Measurements from ENCODE around the gene ANKRD28. TPM values are rescaled to one million over a fixed set of nuclear protein-coding genes. Genes with fewer than 3 reads are reported as not detected.
A peak's percentile ranks its signal among the peaks of the same experiment; 100 is the strongest.
"Not testable (repeated sequence)": the region's sequence is repeated elsewhere in the genome, so short reads cannot be mapped to it uniquely, and the experiment has no call there.

The ANKRD28 gene
- total RNA-seq, 1 donor from 2014 or later = 40.3 TPM

GRCh38 chr3:15774931-15775560, 22.7 kb downstream of the ANKRD28 start:
- not testable (repeated sequence) for DNase-seq (ENCODE audit: low read depth in 2 of 2)

GRCh38 chr3:15771444-15771843, 26.3 kb downstream of the ANKRD28 start:
- DNase-seq (ENCODE audit: low read depth in 2 of 2) = no peak

GRCh38 chr3:15769256-15769915, 28.4 kb downstream of the ANKRD28 start:
- DNase-seq (ENCODE audit: low read depth in 2 of 2) = peak in 1 of 2 donors; percentile 21

DNA sequence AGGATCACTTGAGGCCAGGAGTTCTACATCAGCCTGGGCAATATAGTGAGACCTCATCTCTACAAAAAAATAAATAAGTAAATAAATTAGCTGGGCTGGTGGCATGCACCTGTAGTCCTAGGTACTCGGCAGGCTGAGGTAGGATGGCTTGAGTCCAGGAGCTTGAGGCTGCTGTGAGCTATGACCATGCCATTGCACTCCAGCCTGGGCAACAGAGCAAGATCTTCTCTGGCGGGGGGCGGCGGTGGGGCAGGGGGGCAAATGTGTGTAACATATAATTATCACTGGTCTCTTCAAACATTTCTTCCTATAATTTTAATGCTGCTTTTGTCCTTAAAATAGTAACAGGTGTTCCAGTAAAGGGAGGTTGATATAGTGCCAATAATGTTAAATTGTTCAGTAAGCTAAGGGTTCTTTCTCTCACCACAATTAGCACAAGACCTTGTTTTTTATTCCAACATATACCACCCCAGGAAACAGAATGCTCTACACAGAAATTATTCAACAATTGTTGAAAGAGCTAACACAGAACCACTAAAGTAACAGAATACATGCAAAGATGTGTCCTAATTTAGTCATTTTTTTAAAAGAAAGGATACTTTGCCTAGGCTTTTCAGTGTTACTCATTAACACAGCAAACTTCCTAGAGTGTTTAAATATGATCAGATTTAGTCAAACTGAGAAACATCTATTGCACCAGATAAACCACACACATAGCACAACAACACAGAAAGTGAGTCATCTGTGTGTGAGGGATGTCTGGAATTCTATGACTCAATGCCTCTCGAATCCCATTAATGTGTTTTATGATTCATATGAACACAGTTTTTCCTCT, 29.1 kb downstream of the ANKRD28 start:
- DNase-seq (ENCODE audit: low read depth in 2 of 2) = peak; percentile 93

- no peak for DNase-seq (ENCODE audit: low read depth in 2 of 2)
Measured at GRCh38 chr3:15766406-15766805, 31.4 kb downstream of the ANKRD28 start.

- DNase-seq (ENCODE audit: low read depth in 2 of 2) = no peak
Measured at GRCh38 chr3:15758295-15758694, 39.5 kb downstream of the ANKRD28 start.

GRCh38 chr3:15757824-15758223, 40.0 kb downstream of the ANKRD28 start:
- no peak for DNase-seq (ENCODE audit: low read depth in 2 of 2)

DNA sequence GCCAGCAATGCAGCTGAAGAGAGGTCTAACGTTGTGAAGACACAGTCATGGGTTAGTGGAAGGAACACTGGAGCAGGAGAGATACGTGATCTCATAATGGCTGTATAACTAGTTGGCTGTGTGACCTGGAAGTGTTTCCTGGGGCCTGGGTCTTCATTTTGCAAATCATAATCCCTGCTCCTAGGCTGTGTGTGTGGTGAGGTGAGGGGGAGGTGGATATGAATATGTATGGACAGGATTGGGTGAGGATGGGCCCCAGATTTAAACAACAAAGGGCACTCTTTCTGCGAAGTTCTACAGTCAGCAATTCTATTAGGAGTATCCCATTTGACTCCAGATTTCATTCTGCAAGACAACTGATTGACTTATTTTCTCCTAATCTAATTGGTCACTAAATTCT, 41.3 kb downstream of the ANKRD28 start:
- DNase-seq (ENCODE audit: low read depth in 2 of 2) = no peak

DNA sequence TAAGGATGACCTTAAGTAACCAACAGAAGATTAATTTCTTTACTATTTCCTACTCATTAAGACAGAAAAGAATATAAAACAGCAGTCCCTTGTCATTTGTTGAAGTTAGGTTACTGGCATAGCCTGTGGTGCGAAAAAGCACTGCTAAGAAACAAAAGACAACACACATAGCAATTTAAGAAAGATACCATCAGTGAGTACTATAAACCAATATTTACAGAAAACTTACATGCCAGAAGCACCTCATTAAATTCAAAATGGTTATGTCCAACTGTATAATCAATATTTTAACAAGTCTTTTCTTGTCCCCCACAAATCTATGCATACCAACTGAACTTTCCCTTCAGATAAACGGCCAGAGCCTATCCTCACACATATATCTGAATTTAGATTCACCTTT, 42.0 kb downstream of the ANKRD28 start:
- DNase-seq (ENCODE audit: low read depth in 2 of 2) = no peak

DNA sequence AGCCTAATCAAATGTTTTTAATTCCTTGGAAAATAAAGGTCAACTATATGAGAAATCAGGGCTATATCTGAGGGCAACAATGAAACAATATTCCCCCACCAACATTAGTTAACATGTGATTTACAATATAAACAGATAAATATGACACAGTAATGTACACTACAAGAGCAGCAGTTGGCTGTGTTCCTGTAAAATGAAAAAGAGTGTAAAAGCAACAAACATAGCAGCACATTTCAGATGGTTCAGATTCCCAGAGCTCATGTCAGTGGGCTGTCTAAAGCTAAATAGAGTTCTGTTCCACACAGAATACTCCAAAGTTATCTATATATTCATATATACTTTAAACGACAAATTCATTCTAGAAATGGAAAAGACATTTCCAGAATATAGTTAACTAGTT, 42.6 kb downstream of the ANKRD28 start:
- no peak for DNase-seq (ENCODE audit: low read depth in 2 of 2)

DNA sequence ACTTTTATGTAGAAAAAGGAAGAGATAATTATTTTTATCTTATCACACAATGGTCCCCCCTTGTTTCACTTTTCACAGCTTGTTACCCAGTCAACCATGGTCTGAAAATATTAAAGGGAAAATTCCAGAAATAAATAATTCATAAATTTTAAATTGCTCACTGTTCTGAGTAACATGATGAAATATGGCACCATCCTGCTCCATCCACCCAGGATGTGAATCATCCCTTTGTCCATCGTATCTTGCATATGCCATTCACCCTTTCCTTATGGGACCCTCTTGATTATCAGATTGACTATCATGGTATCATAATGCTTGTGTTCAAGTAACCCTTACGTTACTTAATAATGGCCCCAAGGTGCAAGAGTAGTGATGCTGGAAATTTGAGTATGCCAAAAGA, 43.7 kb downstream of the ANKRD28 start:
- DNase-seq (ENCODE audit: low read depth in 2 of 2) = peak in 1 of 2 donors; percentile 20

- DNase-seq (ENCODE audit: low read depth in 2 of 2) = no peak
Measured at GRCh38 chr3:15753056-15753710, 44.6 kb downstream of the ANKRD28 start.

GRCh38 chr3:15750879-15751278, 46.9 kb downstream of the ANKRD28 start:
- no peak for DNase-seq (ENCODE audit: low read depth in 2 of 2)

- DNase-seq (ENCODE audit: low read depth in 2 of 2) = no peak
Measured at GRCh38 chr3:15750143-15750542, 47.6 kb downstream of the ANKRD28 start.

GRCh38 chr3:15745896-15746295, 51.9 kb downstream of the ANKRD28 start:
- DNase-seq (ENCODE audit: low read depth in 2 of 2) = not testable (repeated sequence)

GRCh38 chr3:15744176-15744575, 53.6 kb downstream of the ANKRD28 start:
- DNase-seq (ENCODE audit: low read depth in 2 of 2) = no peak

- no peak for DNase-seq (ENCODE audit: low read depth in 2 of 2)
Measured at GRCh38 chr3:15743587-15744009, 54.2 kb downstream of the ANKRD28 start.

- DNase-seq (ENCODE audit: low read depth in 2 of 2) = not testable (repeated sequence)
Measured at GRCh38 chr3:15742236-15742635, 55.5 kb downstream of the ANKRD28 start.

- DNase-seq (ENCODE audit: low read depth in 2 of 2) = not testable (repeated sequence)
Measured at GRCh38 chr3:15738616-15739005, 59.2 kb downstream of the ANKRD28 start.

- no peak for DNase-seq (ENCODE audit: low read depth in 2 of 2)
Measured at GRCh38 chr3:15731024-15731423, 66.8 kb downstream of the ANKRD28 start.

DNA sequence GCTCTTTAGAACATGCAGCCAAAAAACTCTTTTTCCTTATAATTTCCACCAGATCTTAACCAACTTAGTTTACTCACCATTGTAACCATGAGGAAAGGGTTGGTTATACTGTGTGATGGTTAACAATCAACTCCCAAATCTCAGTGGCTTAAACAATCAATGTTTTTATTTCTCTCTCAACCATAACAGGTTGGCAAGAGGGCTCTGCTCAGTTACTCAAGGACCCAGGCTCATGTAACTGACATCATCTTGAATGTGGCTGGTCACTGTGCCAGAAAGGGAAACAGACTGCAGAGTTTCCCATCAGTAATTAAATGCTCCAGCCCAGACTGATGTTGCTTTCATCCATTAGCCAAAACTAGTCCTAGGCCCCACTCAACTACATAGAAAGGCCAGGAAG, 69.0 kb downstream of the ANKRD28 start:
- no peak for DNase-seq (ENCODE audit: low read depth in 2 of 2)

GRCh38 chr3:15726881-15727280, 70.9 kb downstream of the ANKRD28 start:
- no peak for DNase-seq (ENCODE audit: low read depth in 2 of 2)
